HCT116 (cell line): ENCODE results near the gene B4GALT7. TPM values are rescaled to one million over a fixed set of nuclear protein-coding genes. Genes with fewer than 3 reads are reported as not detected.
"Not testable (repeated sequence)": the region's sequence is repeated elsewhere in the genome, so short reads cannot be mapped to it uniquely, and the experiment has no call there.

Source experiments
- ATAC-seq: fragments of 200-7000 bp; cut with Tn5 transposase; 2 replicates; pipeline ENCODE4 v1.9.1; 2020; ENCODE audit warnings: mild to moderate bottlenecking, moderate library complexity
- BruUV-seq: library from RNA; stranded (reverse); fragments of 400-500 nt; replicated peaks from 2 replicates; lab custom pipeline; 2021; lab: Mats Ljungman, UMichigan
- CTCF ChIA-PET: fragments of 300-600 bp; sonication (Branson Sonifier 250); formaldehyde crosslinking; loops from one replicate; lab custom pipeline; 2021; ENCODE audit warnings: antibody characterized with exemption; lab: Charles Lee
- POLR2A ChIA-PET: fragments of 300-600, 350-600 bp; sonication (Branson Sonifier 250); formaldehyde crosslinking; loops from one replicate; lab custom pipeline; 2021; ENCODE audit warnings: antibody characterized with exemption; lab: Charles Lee
- RAD21 ChIA-PET, 2 experiments: fragments of 300-600 bp; sonication (Branson Sonifier 250); formaldehyde crosslinking; loops; one replicate each; lab custom pipeline; 2023; ENCODE audit warnings: low total read pairs in 2 of 2; ENCODE audit not compliant: uncharacterized antibody in 2 of 2, unreplicated experiment in 2 of 2, low non-redundant PET in 1 of 2; lab: Charles Lee
- DNase-seq: peaks from one replicate; pipeline ENCODE4 v3.0.0-alpha.2; 2010; ENCODE audit warnings: low read depth, low spot score
- H2AFZ ChIP-seq: fragments of 200-600 bp; shearing (Covaris generic), sonication (generic); 2 replicates; pipeline ENCODE4 v1.6.1; 2017; ENCODE audit warnings: low read depth, mixed run types, mixed read lengths, antibody characterized with exemption, low read length; ENCODE audit not compliant: poor library complexity, severe bottlenecking
- H3K27ac ChIP-seq: 2 replicates; pipeline ENCODE4 v1.5.1; 2012; ENCODE audit warnings: low read depth, low read length
- H3K27me3 ChIP-seq: fragments of 200-600 bp; sonication (generic); 2 replicates; pipeline ENCODE4 v1.6.1; 2016; ENCODE audit warnings: mixed run types, low read length, mixed read lengths; ENCODE audit not compliant: insufficient read depth
- H3K36me3 ChIP-seq, 2 experiments: fragments of 200-500 bp in 1 of 2; fragments of 200-600 bp in 1 of 2; sonication (Bioruptor generic) in 1 of 2; sonication (generic) in 1 of 2; 2 replicates each; pipeline versions ENCODE4 v1.5.1 to v1.6.1; 2014 to 2016; ENCODE audit warnings: low read length in 2 of 2, inconsistent platforms in 1 of 2, mixed read lengths in 1 of 2, mixed run types in 1 of 2; ENCODE audit not compliant: insufficient read depth in 2 of 2, control insufficient read depth in 1 of 2
- H3K4me1 ChIP-seq, 2 experiments: fragments of 200-600 bp in 1 of 2; sonication (generic) in 1 of 2; 2 replicates each; pipeline versions ENCODE4 v1.5.1 to v1.6.1; 2012 to 2017; ENCODE audit warnings: low read length in 2 of 2, inconsistent platforms in 1 of 2, mild to moderate bottlenecking in 1 of 2, mixed read lengths in 1 of 2, mixed run types in 1 of 2, moderate library complexity in 1 of 2; ENCODE audit not compliant: insufficient read depth in 2 of 2, control insufficient read depth in 1 of 2
- H3K4me2 ChIP-seq: fragments of 200-600 bp; sonication (generic); 2 replicates; pipeline ENCODE4 v1.6.1; 2017; ENCODE audit warnings: mixed run types, low read length, mixed read lengths
- H3K4me3 ChIP-seq, 2 experiments: fragments of 200-600 bp in 1 of 2; sonication (generic) in 1 of 2; replicated peaks in 1 of 2; 2 replicates each; pipeline ENCODE4 v1.5.1; 2011 to 2016; ENCODE audit warnings: low read length in 2 of 2, control low read depth in 1 of 2, low read depth in 1 of 2, mild to moderate bottlenecking in 1 of 2, mixed read lengths in 1 of 2, mixed run types in 1 of 2
- H3K79me2 ChIP-seq: fragments of 200-600 bp; sonication (generic); 2 replicates; pipeline ENCODE4 v1.6.1; 2017; ENCODE audit warnings: mild to moderate bottlenecking, mixed run types, low read length, moderate library complexity, mixed read lengths; ENCODE audit not compliant: insufficient read depth
- H3K9ac ChIP-seq: fragments of 200-600 bp; sonication (generic); 2 replicates; pipeline ENCODE4 v1.6.1; 2016; ENCODE audit warnings: low read length, mixed read lengths
- H3K9me2 ChIP-seq: fragments of 200-600 bp; sonication (generic), shearing (Covaris generic); 2 replicates; pipeline ENCODE4 v1.6.1; 2017; ENCODE audit warnings: mixed run types, mild to moderate bottlenecking, moderate library complexity; ENCODE audit not compliant: insufficient read depth
- H3K9me3 ChIP-seq, 2 experiments: fragments of 200-500 bp in 1 of 2; fragments of 200-600 bp in 1 of 2; sonication (Bioruptor generic) in 1 of 2; sonication (generic) in 1 of 2; 2 replicates each; pipeline ENCODE4 v1.6.1; 2014 to 2017; ENCODE audit warnings: low read length in 2 of 2, mixed read lengths in 2 of 2, inconsistent platforms in 1 of 2, low read depth in 1 of 2, mild to moderate bottlenecking in 1 of 2, mixed run types in 1 of 2, moderate library complexity in 1 of 2; ENCODE audit not compliant: control insufficient read depth in 1 of 2, insufficient read depth in 1 of 2
- H4K20me1 ChIP-seq: fragments of 200-600 bp; sonication (generic), shearing (Covaris generic); 2 replicates; pipeline ENCODE4 v1.6.1; 2017; ENCODE audit warnings: mixed run types, mild to moderate bottlenecking, moderate library complexity; ENCODE audit not compliant: insufficient read depth
- CBX3 ChIP-seq: IDR thresholded peaks from 2 replicates; pipeline ENCODE4 v1.6.1; 2012; ENCODE audit warnings: low read depth
- CEBPB ChIP-seq: IDR thresholded peaks from 2 replicates; pipeline ENCODE4 v1.6.1; 2012; ENCODE audit warnings: low read depth
- FOSL1 ChIP-seq: IDR thresholded peaks from 2 replicates; pipeline ENCODE4 v1.6.1; 2012; ENCODE audit warnings: low read depth
- JUND ChIP-seq: IDR thresholded peaks from 2 replicates; pipeline ENCODE4 v1.6.1; 2012
- POLR2A ChIP-seq: IDR thresholded peaks from 2 replicates; pipeline ENCODE4 v1.7.0; 2011; ENCODE audit warnings: borderline replicate concordance; ENCODE audit not compliant: insufficient read depth, insufficient read length; ENCODE audit errors: extremely low read depth
- POLR2AphosphoS5 ChIP-seq: IDR thresholded peaks from 2 replicates; pipeline ENCODE4 v1.6.1; 2011; ENCODE audit warnings: mild to moderate bottlenecking, low read depth, low read length, moderate library complexity
- RAD21 ChIP-seq: IDR thresholded peaks from 2 replicates; pipeline ENCODE4 v1.6.1; 2012; ENCODE audit warnings: low read depth, mild to moderate bottlenecking
- SP1 ChIP-seq: IDR thresholded peaks from 2 replicates; pipeline ENCODE4 v1.6.1; 2012; ENCODE audit warnings: low read depth
- SRF ChIP-seq: IDR thresholded peaks from 2 replicates; pipeline ENCODE4 v1.6.1; 2012; ENCODE audit warnings: low read depth
- TCF7L2 ChIP-seq: IDR thresholded peaks from 2 replicates; pipeline ENCODE4 v1.7.0; 2011; ENCODE audit warnings: borderline replicate concordance, inconsistent platforms; ENCODE audit not compliant: insufficient read depth, insufficient read length; ENCODE audit errors: extremely low read depth
- ZFX ChIP-seq: fragments of 450-650 bp; IDR thresholded peaks from 2 replicates; pipeline ENCODE4 v1.6.1; 2017
- intact Hi-C: fragments of 100-400 bp; cut with micrococcal nuclease; formaldehyde crosslinking; loops from 2 replicates; pipeline ENCODE4 v1.10.0; 2022
- total RNA-seq: library from RNA; stranded (reverse); gene quantifications from one replicate; pipeline ENCODE4 v1.2.1, GENCODE V29; 2021; ENCODE audit not compliant: unreplicated experiment
- TF ChIP-seq, protein P1 (sequence below), 3 experiments: fragments of 200-600 bp in 1 of 3; sonication (generic) in 1 of 3; IDR thresholded peaks in 2 of 3; conservative IDR thresholded peaks in 1 of 3; 2 replicates each; pipeline ENCODE4 v1.5.1; 2012 to 2017; ENCODE audit warnings: low read depth in 2 of 3, low read length in 2 of 3, antibody characterized with exemption in 1 of 3, borderline replicate concordance in 1 of 3, control low read depth in 1 of 3, mild to moderate bottlenecking in 1 of 3, mixed read lengths in 1 of 3, mixed run types in 1 of 3, moderate library complexity in 1 of 3; ENCODE audit not compliant: insufficient read depth in 1 of 3
- TF ChIP-seq, protein P2 (sequence below): IDR thresholded peaks from 2 replicates; pipeline ENCODE4 v1.6.1; 2012

B4GALT7 gene
- total RNA-seq, 1 experiment from 2014 or later, result 25.2 TPM

DNA sequence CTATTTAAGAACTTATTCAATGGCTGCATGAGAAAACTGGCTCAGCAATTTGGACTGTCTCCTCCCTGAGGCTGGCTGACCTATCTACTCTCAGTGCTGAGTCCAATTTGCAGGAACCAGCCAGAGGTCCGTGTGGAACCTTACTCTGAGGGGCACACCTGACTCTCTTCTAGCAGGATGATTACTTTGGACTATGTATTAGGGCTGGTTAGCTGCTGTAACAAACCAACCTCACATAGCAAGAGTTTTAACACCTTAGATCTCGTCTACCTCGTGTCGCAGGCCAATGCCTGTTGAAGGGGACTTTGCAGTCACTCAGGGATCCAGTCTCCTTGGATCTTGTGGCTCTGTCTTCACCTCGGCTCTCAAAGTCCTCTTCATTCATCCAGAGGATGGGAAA, 42.1 kb upstream of the B4GALT7 start:
- CTCF ChIA-PET, result no interaction called here
- POLR2A ChIA-PET, result no interaction called here

DNA sequence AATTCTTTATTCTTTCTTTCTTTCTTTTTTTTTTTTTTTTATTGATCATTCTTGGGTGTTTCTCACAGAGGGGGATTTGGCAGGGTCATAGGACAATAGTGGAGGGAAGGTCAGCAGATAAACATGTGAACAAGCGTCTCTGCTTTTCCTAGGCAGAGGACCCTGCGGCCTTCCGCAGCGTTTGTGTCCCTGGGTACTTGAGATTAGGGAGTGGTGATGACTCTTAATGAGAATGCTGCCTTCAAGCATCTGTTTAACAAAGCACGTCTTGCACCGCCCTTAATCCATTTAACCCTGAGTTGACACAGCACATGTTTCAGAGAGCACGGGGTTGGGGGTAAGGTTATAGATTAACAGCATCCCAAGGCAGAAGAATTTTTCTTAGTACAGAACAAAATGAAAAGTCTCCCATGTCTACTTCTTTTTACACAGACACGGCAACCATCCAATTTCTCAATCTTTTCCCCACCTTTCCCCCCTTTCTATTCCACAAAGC, 40.4 kb upstream of the B4GALT7 start:
- H3K9me2 ChIP-seq, POLR2A ChIA-PET, H3K4me2 ChIP-seq, H3K4me3 ChIP-seq, H3K27ac ChIP-seq, H3K36me3 ChIP-seq, ATAC-seq, BruUV-seq, intact Hi-C loops, H3K27me3 ChIP-seq, H2AFZ ChIP-seq, DNase-seq, RAD21 ChIA-PET, H3K9ac ChIP-seq, CTCF ChIA-PET, H4K20me1 ChIP-seq, H3K79me2 ChIP-seq: not testable (repeated sequence)
- H3K4me1 ChIP-seq, result peaks cover 4 to 12% of the 10 kb centered on the region in 2 experiments; a peak in 2 of 4 replicates
- peaks cover 6 to 10% of the 10 kb centered on the region in 2 experiments; a peak in 3 of 4 replicates for H3K9me3 ChIP-seq

More for the DNA sequence above, 42.1 kb upstream of the B4GALT7 start:
- RAD21 ChIA-PET, result no interaction called here
- intact Hi-C loops, result no loop called here
- Histone ChIP-seq H3K27me3 (no peaks in the 10 kb centered on the region), H3K36me3 (no peaks in the 10 kb centered on the region), H3K27ac (no peak overlapping the region), H3K79me2 (peaks cover 11% of the 10 kb centered on the region), H3K4me3 (no peak overlapping the region), H3K4me2 (no peak overlapping the region), H3K9me3 (peaks cover 6 to 8% of the 10 kb centered on the region in 2 experiments; a peak in 3 of 4 replicates), H3K4me1 (peaks cover 10 to 20% of the 10 kb centered on the region in 2 experiments; a peak in 3 of 4 replicates), H4K20me1 (no peaks in the 10 kb centered on the region), H2AFZ (no peak overlapping the region), H3K9me2 (no peaks in the 10 kb centered on the region), H3K9ac (no peak overlapping the region)
- ATAC-seq (no peak), DNase-seq (no peak)
- BruUV-seq, result no TSS peak
- TF ChIP-seq TCF7L2 (no peak), POLR2AphosphoS5 (no peak), JUND (no peak), POLR2A (no peak), SP1 (no peak), RAD21 (no peak), CEBPB (no peak), FOSL1 (no peak), SRF (no peak), ZFX (no peak), CBX3 (no peak)
- TF ChIP-seq, protein P1, sequence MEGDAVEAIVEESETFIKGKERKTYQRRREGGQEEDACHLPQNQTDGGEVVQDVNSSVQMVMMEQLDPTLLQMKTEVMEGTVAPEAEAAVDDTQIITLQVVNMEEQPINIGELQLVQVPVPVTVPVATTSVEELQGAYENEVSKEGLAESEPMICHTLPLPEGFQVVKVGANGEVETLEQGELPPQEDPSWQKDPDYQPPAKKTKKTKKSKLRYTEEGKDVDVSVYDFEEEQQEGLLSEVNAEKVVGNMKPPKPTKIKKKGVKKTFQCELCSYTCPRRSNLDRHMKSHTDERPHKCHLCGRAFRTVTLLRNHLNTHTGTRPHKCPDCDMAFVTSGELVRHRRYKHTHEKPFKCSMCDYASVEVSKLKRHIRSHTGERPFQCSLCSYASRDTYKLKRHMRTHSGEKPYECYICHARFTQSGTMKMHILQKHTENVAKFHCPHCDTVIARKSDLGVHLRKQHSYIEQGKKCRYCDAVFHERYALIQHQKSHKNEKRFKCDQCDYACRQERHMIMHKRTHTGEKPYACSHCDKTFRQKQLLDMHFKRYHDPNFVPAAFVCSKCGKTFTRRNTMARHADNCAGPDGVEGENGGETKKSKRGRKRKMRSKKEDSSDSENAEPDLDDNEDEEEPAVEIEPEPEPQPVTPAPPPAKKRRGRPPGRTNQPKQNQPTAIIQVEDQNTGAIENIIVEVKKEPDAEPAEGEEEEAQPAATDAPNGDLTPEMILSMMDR (IDR thresholded peaks at IDR 0.05 in 2 of 3, conservative IDR thresholded peaks at IDR 0.05 in 1 of 3; ENCODE audit: borderline replicate concordance in 1 of 3, insufficient read depth in 1 of 3, low read depth in 2 of 3, low read length in 2 of 3), result no peak
- TF ChIP-seq, protein P2, sequence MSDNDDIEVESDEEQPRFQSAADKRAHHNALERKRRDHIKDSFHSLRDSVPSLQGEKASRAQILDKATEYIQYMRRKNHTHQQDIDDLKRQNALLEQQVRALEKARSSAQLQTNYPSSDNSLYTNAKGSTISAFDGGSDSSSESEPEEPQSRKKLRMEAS, result no peak
